Right atrium auricular region (tissue), 2 donors: ENCODE results near the gene GRM4. TPM values are rescaled to one million over a fixed set of nuclear protein-coding genes. Genes with fewer than 3 reads are reported as not detected.

Source experiments
- DNase-seq: peaks from one replicate; pipeline ENCODE4 v3.0.0-alpha.2; 2019; ENCODE audit warnings: low spot score
- H3K27ac ChIP-seq, 2 donors: fragments of 200-600 bp; sonication (generic); 1 replicate in 1 of 2; 2 replicates in 1 of 2; pipeline ENCODE4 v1.5.1; 2016 to 2019
- H3K27me3 ChIP-seq, 2 donors: fragments of 200-600 bp; sonication (generic); one replicate each; pipeline versions ENCODE4 v1.5.1 to v1.6.0; 2017 to 2019
- H3K36me3 ChIP-seq: fragments of 200-600 bp; sonication (generic); one replicate; pipeline ENCODE4 v1.5.1; 2016
- H3K4me1 ChIP-seq, 2 donors: fragments of 200-600 bp; sonication (generic); one replicate each; pipeline versions ENCODE4 v1.5.1 to v1.6.0; 2017 to 2019
- H3K4me3 ChIP-seq, 2 donors: fragments of 200-600 bp; sonication (generic); 1 replicate in 1 of 2; 2 replicates in 1 of 2; pipeline ENCODE4 v1.5.1; 2017 to 2019; ENCODE audit warnings: mild to moderate bottlenecking in 1 of 2, moderate library complexity in 1 of 2
- H3K9me3 ChIP-seq, 2 donors: fragments of 200-600 bp; sonication (generic); one replicate each; pipeline ENCODE4 v1.5.1; 2019
- CTCF ChIP-seq, 2 donors: fragments of 200-600 bp; sonication (generic); IDR thresholded peaks; one replicate each; pipeline ENCODE4 v1.5.1; 2019; ENCODE audit warnings: antibody characterized with exemption in 2 of 2
- total RNA-seq, 2 donors: library from RNA; depleted of rRNA; stranded (reverse); fragments of >200 nt; gene quantifications; one replicate each; pipeline ENCODE4 v1.1.0, GENCODE V29; 2016

The GRM4 gene
- total RNA-seq, 2 donors from 2014 or later: not detected

GRCh38 chr6:34050691-34051090, 95.2 kb downstream of the GRM4 start:
- Histone ChIP-seq H3K27me3 (no peaks in the 10 kb centered on the region), H3K4me3 (no peak overlapping the region), H3K27ac (no peak overlapping the region), H3K36me3 (no peaks in the 10 kb centered on the region), H3K9me3 (no peaks in the 10 kb centered on the region), H3K4me1 (no peaks in the 10 kb centered on the region)
- no peak for DNase-seq
- TF ChIP-seq CTCF (IDR thresholded peaks at IDR 0.05): no peak

GRCh38 chr6:34049395-34050342, 96.2 kb downstream of the GRM4 start:
- no peak for TF ChIP-seq CTCF (IDR thresholded peaks at IDR 0.05)
- H3K9me3 ChIP-seq: no peaks in the 10 kb centered on the region
- H3K27me3 ChIP-seq: no peaks in the 10 kb centered on the region
- H3K4me1 ChIP-seq: no peaks in the 10 kb centered on the region
- H3K4me3 ChIP-seq: no peak overlapping the region
- DNase-seq: no peak
- no peak overlapping the region for H3K27ac ChIP-seq
- no peaks in the 10 kb centered on the region for H3K36me3 ChIP-seq

GRCh38 chr6:34047913-34048867, 97.7 kb downstream of the GRM4 start:
- TF ChIP-seq CTCF (IDR thresholded peaks at IDR 0.05): no peak
- no peaks in the 10 kb centered on the region for H3K27me3 ChIP-seq
- no peak for DNase-seq
- H3K4me1 ChIP-seq: no peaks in the 10 kb centered on the region
- no peaks in the 10 kb centered on the region for H3K36me3 ChIP-seq
- no peak overlapping the region for H3K4me3 ChIP-seq
- no peak overlapping the region for H3K27ac ChIP-seq
- no peaks in the 10 kb centered on the region for H3K9me3 ChIP-seq

- DNase-seq: no peak
- no peaks in the 10 kb centered on the region for H3K27me3 ChIP-seq
These were observed 99.3 kb downstream of the GRM4 start for GRCh38 chr6:34046617-34047016.

GRCh38 chr6:34045771-34046170, 100.1 kb downstream of the GRM4 start:
- no peak for TF ChIP-seq CTCF (IDR thresholded peaks at IDR 0.05)
- H3K9me3 ChIP-seq: no peaks in the 10 kb centered on the region
- no peak overlapping the region for H3K27ac ChIP-seq
- no peaks in the 10 kb centered on the region for H3K4me1 ChIP-seq
- no peak for DNase-seq
- no peaks in the 10 kb centered on the region for H3K36me3 ChIP-seq
- H3K27me3 ChIP-seq: no peaks in the 10 kb centered on the region
- H3K4me3 ChIP-seq: no peak overlapping the region

More at GRCh38 chr6:34046617-34047016, 99.3 kb downstream of the GRM4 start:
- H3K27ac ChIP-seq: no peak overlapping the region
- H3K4me1 ChIP-seq: no peaks in the 10 kb centered on the region
- no peaks in the 10 kb centered on the region for H3K9me3 ChIP-seq
- no peak for TF ChIP-seq CTCF (IDR thresholded peaks at IDR 0.05)
- H3K4me3 ChIP-seq: no peak overlapping the region
- H3K36me3 ChIP-seq: no peaks in the 10 kb centered on the region
